Limb (tissue), 2 donors: ENCODE measurements around the gene COL4A3.

ENCODE experiments used
- DNase-seq, 2 donors: peaks; one replicate each; pipeline ENCODE4 v3.0.0-alpha.2; 2016; ENCODE audit errors: extremely low spot score in 2 of 2

The COL4A3 gene

DNA sequence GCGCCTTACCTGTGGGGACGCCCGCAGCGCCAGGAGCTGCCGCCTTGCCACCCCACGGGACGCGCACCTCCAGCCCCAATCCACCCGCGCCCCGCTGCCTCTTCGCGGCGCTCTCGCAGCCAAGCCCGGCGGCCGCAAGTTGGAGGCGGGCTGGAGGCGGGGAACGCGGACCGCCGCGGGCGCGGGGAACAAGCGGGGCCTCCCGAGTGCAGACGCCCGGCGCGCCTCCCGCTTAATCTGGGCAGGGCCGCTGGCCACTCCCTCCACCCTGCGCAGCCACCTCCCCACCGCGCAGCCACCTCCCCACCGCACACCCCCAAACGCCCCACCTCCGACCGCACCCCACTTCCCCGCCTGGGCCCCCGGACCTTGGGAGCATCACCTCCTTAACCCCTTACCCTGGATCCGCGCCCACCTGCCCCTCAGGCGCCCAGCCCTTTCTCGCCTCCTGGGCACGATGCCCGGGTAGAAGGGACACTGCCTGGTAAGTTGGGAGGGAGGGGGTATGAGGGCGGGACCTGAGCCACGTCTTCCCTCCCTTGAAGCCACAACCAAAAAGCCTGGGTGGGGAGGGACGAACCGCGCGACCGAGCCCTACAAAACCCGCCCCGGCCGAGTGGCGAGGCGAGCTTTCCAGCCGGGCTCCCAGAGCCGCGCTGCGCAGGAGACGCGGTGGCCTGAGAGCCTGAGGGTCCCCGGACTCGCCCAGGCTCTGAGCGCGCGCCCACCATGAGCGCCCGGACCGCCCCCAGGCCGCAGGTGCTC is at the start of gene COL4A3, which contains the start of gene COL4A4:
Gene COL4A3, plus strand, starts transcription at position 627 of the 765 bp plus-strand sequence. Its CDS starts 103 bp downstream, at position 730.
Gene COL4A4, minus strand, starts transcription at position 208 of the 765 bp plus-strand sequence. CDS start 16,722 bp downstream, outside the sequence.
- DNase-seq, result peak in 1 of 2 donors; percentile 51

GRCh38 chr2:227115761-227116160 is 48.7 kb upstream of the COL4A3 start:
- DNase-seq, result peak in 1 of 2 donors; percentile 23

GRCh38 chr2:227117027-227117426 is 47.4 kb upstream of the COL4A3 start:
- DNase-seq, result no peak

GRCh38 chr2:227117852-227118251 is 46.6 kb upstream of the COL4A3 start:
- no peak for DNase-seq

- no peak for DNase-seq
Observed at GRCh38 chr2:227118353-227118752, 46.1 kb upstream of the COL4A3 start.

GRCh38 chr2:227123697-227124096 is 40.7 kb upstream of the COL4A3 start:
- no peak for DNase-seq

DNA sequence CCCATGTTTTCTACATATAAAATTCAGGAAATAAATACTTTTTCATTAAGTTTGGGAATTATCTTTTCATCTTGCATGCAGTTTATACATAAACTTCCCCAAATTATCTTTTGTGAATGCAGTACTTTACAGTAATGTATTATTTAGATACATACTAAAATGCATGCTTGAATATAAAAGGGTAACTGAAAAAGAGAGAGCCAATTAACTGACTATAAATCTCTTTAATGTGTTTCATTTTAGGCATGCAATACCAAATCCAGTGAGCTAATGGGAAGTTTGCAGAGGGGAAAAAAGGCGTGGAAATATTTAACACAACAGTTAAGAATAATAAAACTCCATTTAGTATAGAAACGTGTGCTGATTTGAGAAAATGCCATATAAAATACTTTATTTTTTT is 39.6 kb upstream of the COL4A3 start:
- no peak for DNase-seq

- DNase-seq, result no peak
Observed at GRCh38 chr2:227125506-227125905, 38.9 kb upstream of the COL4A3 start.

DNA sequence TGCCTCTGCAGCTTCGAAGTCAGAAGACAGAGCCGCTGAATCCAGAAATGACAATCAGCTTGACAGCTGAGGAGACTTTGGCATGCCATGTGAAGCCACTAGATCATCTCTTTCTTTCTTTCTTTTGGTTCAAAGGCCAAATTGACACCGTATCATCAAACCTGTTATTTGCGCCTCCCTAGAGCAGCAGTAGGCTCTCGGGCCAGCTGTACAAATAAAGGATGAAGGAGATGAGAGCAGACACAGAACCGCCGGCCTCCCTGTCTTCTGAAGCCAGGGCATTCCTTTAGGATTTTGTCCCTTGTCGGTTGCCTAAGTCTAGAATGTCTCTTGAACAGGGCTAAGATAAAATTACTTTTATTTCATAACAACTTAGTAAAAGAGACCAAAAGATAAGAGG is 37.2 kb upstream of the COL4A3 start:
- DNase-seq, result no peak

DNA sequence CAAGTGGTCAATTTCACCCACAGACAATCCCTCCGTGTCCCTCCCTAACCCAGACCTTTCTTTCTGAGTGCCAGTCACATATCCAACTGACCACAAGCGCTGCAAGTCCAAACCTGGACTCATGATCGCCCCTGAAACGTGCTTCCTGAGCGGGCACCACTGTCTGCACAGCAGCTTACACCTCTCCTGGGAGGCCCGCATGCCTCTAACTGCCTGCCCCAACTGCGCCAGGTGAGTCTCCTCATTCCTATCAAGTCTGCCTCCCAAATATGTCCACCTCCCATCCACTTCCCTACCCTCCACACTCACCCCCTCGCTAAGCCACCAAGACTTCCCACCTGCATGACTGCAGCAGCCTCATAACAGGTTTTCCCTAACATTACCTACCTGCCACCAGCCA is 33.8 kb upstream of the COL4A3 start:
- DNase-seq, result no peak

DNA sequence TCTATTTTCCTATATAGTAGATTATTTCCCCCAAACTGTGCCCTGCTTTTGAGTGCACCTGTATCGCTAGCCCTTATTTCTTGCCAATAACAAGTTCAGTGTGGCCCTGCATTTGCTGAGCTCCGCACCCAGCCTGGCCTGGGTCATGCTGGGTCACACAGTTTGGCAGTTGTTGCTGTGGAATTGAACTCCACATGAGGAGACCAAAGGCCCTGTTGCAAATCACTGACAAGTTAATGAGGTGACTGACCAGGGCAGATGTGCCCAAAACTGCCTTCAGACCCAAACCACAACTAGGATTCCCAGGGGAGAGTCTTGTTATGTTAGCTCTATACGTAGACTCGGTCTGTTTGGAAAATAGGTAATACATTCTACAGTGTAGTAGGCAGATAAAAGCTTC is 31.4 kb upstream of the COL4A3 start:
- DNase-seq, result no peak

- no peak for DNase-seq
Observed at GRCh38 chr2:227134591-227134990, 29.8 kb upstream of the COL4A3 start.

GRCh38 chr2:227141301-227141700 is 23.1 kb upstream of the COL4A3 start:
- no peak for DNase-seq

- no peak for DNase-seq
Observed at GRCh38 chr2:227143895-227144294, 20.5 kb upstream of the COL4A3 start.

- no peak for DNase-seq
Observed at GRCh38 chr2:227146456-227146855, 18.0 kb upstream of the COL4A3 start.

DNA sequence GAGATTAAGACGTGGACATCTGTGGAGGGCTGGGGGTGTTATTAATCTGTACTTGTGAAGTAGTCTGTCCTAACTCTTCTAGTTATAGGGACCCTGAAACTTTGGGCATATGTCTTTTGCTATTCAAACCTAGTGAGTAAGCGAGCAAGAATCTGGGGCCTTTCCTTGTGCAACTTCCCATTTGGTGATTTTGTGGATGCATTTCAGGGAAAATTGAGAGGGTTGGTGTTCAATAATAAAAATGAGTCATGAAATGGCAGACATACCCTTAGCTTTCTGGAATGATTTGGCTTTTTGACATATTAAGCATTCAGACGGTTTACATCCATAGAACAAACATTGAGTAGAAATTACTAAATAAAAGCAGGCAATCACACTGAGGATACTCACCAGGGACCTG is 17.4 kb upstream of the COL4A3 start:
- no peak for DNase-seq

DNA sequence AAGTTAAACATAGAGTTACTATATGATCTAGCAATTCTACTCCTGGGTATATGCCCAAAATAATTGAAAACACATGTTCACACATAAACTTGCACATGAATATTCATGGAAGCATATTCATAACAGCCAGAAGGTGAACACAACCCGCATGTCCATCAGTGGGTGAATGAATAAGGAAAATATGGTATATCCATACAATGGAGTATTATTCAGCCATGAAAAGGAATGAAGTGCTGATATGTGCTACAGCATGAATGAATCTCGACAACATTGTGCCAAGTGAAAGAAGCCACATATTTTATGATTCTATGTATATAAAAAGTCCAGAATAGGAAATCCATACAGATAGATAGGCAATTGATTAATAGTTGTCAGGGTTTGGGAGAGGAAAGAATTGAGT is 16.3 kb upstream of the COL4A3 start:
- DNase-seq, result no peak

- DNase-seq, result no peak
Observed at GRCh38 chr2:227150222-227150936, 14.0 kb upstream of the COL4A3 start.

- DNase-seq, result no peak
Observed at GRCh38 chr2:227152093-227152766, 12.2 kb upstream of the COL4A3 start.

DNA sequence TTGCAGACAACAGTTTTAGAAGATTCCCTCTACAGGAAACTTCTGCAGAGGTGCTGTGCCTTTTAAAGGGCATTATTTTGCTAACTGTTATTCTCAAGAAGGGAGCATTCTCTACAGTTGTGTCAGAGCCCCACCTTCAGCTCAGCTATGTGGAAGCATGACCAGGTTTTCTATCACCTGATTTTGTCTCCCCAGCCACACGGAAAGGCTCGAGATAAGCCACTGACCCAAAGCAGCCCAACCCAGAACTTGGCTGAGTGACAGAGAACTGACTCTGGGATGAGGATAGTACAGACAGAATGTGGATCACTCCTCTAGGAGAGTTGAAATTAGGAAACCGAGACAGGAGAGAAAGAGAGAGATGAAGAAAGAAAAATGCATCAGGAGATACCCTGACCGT is 11.1 kb upstream of the COL4A3 start:
- no peak for DNase-seq

DNA sequence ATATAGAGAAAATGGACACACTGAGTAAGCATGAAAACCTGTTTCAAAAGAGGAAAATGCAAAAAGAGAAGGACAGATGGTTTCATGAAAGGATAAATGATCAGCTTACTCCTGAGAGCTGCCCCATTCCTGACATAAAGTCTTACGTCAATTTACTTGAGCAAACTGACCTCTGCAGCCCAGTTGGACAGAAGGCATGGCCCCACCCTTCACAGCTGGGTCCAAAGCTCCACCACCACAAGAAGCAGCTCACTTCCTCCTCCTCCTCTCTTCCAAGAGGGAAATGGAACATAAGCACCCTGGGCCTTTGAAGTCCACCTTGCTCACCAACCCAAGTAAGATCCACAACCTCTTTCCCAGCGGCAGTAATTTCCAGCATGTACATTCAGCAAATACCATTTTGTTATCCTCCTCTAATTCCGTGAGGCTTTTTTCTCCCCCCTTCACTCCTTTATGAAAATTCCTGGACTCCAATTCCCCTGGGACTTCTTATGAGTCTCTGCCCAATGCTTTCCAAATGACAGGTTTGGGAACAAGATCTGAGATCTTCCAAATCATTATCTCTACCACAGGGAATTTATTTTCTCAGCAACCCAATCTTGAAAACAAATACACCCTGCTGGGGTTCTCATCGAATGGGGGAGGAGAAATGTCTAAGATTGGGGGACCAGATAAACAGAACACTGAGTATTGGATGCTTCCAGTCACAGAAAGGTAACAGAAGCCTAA is 10.5 kb upstream of the COL4A3 start:
- no peak for DNase-seq
